GM20431 (cell line): ENCODE data around the gene RNF128.

Experiments
- in situ Hi-C: fragments of 300-500 bp; cut with MseI, MboI; formaldehyde crosslinking; loops from one replicate; pipeline ENCODE4 v1.15.0; 2020; ENCODE audit warnings: low sequenced_read_pairs; ENCODE audit not compliant: unreplicated experiment

Gene RNF128, protein sequence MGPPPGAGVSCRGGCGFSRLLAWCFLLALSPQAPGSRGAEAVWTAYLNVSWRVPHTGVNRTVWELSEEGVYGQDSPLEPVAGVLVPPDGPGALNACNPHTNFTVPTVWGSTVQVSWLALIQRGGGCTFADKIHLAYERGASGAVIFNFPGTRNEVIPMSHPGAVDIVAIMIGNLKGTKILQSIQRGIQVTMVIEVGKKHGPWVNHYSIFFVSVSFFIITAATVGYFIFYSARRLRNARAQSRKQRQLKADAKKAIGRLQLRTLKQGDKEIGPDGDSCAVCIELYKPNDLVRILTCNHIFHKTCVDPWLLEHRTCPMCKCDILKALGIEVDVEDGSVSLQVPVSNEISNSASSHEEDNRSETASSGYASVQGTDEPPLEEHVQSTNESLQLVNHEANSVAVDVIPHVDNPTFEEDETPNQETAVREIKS

DNA sequence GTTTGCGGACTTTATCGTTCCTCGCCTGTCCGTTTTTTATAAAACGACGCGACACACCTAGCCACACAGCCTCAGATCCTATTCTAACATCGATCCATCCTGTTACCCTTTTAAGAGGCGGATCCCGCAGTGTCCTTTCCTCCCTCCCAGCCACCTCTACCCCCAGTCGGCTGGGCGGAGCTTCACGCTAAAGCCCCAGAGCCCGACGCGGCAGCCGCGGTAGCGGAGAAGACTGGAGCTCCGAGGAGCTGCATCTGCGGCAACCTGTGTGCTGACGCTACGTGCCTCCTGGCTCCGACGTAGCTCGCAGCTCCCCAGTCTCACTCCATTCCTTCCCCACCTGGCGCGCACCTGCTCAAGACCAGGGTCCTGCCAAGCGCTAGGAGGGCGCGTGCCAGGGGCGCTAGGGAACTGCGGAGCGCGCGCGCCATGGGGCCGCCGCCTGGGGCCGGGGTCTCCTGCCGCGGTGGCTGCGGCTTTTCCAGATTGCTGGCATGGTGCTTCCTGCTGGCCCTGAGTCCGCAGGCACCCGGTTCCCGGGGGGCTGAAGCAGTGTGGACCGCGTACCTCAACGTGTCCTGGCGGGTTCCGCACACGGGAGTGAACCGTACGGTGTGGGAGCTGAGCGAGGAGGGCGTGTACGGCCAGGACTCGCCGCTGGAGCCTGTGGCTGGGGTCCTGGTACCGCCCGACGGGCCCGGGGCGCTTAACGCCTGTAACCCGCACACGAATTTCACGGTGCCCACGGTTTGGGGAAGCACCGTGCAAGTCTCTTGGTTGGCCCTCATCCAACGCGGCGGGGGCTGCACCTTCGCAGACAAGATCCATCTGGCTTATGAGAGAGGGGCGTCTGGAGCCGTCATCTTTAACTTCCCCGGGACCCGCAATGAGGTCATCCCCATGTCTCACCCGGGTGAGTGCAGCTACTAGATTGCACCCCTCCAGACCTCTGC is at the start of gene RNF128:
RNF128 (plus strand) TSS at position 217 of the 953 bp plus-strand sequence; CDS start at position 430, 213 bp downstream.
- in situ Hi-C loops = no loop called here

- in situ Hi-C loops = no loop called here
Observed at GRCh38 chrX:106680716-106681115, 45.8 kb upstream of the RNF128 start.

DNA sequence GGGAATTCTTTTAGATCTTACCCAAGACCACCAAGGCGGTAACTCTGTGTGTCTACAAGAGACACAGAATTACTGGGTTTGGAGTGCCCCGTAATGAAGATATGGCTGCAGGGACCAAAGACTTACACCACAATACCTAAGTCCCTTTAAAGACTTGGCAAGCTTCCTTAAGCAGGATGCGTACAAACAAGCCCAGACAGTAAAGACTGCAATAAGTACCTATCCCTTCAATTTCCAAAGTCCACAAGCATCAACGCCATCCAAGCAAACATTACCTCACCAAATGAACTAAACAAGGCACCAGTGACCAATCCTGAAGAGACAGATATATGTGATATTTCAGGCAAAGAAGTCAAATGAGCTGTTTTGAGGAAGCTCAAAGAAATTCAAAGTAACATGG is 42.3 kb upstream of the RNF128 start:
- in situ Hi-C loops = no loop called here

- in situ Hi-C loops = no loop called here
Observed at GRCh38 chrX:106692425-106693065, 34.0 kb upstream of the RNF128 start.

- in situ Hi-C loops = no loop called here
Observed at GRCh38 chrX:106696502-106696901, 30.0 kb upstream of the RNF128 start.

- in situ Hi-C loops = no loop called here
Observed at GRCh38 chrX:106698693-106699092, 27.8 kb upstream of the RNF128 start.

DNA sequence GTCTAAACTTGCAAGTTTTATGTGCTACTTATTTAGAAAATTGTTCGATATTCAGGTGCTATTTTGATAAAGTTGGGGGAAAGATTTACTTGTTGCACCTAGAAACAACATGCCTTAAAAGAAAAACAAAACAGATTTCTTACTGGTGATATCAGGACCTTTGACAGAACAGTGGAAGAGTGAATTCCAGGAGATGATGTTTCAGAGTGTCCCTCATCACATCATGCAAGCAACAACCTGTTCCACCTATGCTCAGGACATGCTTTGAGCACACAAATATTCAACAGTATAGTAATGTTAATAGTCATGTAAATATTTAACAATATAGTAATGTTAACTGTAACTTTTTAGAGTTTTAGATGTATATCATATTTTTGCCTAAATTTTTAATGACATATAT is 23.9 kb upstream of the RNF128 start:
- in situ Hi-C loops = no loop called here

DNA sequence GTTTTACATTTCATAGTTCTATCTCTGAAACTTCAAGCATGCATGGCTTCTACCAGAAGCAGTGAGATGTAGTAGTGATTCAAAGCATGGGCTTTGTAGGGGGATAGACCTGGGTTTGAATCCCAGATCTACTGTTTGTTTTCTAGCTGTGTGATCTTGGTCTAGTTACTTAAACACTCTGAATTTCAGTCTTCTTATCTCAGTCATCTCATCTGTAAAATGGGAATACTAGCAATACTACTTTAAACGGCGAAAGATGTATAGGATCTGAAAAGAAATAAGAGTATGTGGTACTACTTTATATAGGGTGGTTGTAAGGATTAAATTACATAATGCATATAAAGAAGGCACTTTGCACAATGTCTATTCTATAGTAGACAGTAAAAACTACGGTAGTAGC is 20.0 kb upstream of the RNF128 start:
- in situ Hi-C loops = no loop called here

GRCh38 chrX:106707771-106708454 is 18.6 kb upstream of the RNF128 start:
- in situ Hi-C loops = no loop called here

- in situ Hi-C loops = no loop called here
Observed at GRCh38 chrX:106710771-106711170, 15.7 kb upstream of the RNF128 start.

DNA sequence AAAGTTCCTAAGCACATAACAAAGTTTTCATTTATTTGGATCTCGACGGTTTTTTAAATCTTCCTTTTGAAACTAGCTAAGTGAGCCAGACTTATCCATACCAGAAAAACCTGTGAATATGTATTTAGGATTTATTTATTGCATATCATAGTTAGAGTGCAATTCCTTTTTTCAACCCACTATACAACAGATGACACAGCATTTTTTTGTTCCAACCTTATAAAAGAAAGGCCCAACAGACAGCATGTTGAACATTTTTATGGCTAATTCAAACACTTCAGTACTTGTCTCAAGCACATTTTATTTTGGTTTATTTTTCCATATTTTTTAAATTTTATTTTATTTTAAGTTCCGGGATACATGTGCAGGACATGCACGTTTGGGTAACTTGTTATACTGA is 15.1 kb upstream of the RNF128 start:
- in situ Hi-C loops = no loop called here

- in situ Hi-C loops = no loop called here
Observed at GRCh38 chrX:106716004-106716403, 10.5 kb upstream of the RNF128 start.

- in situ Hi-C loops = no loop called here
Observed at GRCh38 chrX:106716463-106716862, 10.0 kb upstream of the RNF128 start.

- in situ Hi-C loops = no loop called here
Observed at GRCh38 chrX:106718709-106719108, 7.8 kb upstream of the RNF128 start.

DNA sequence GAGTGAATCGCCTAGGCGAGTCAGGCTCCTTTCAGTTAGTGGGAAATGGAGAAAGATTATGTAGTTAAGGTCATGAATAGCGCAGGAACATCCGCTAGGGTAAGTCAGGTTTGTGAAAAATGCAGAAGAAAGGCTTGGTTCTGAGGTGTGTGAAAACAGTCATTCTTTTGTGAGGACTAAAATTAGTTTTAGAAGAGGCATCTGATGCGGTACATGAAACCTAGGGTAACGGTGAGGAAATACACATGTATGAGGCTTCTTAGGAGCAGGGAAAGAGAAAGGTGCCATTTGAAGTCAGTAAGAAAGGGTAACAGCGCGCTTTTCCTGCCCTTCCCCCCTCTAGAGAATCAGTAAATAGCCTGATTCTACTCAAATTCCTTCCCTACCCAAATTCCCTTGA is 570 bp upstream of the RNF128 start:
- in situ Hi-C loops = no loop called here

DNA sequence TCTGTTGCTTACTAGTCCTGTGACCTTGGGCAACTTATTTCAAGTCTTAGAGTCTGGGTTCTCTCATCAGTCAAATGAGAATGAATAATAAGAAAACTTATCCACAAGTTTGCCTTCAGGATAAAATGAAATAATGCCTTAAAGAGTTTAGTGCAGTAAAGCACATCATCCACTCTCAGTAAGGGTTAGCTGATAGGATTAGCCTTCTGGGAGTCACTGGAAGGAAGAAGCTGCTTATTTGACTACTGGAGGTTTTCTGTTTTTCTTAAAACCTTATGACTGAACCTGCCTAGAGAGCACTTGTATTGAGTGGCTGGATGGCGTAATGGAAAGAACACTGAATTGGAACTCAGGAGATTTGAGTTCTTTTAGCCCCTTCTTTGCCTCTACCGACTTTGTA is 1.8 kb downstream of the RNF128 start:
- in situ Hi-C loops = no loop called here

GRCh38 chrX:106730401-106730800 is 3.9 kb downstream of the RNF128 start:
- in situ Hi-C loops = no loop called here

GRCh38 chrX:106731590-106731989 is 5.1 kb downstream of the RNF128 start:
- in situ Hi-C loops = no loop called here

DNA sequence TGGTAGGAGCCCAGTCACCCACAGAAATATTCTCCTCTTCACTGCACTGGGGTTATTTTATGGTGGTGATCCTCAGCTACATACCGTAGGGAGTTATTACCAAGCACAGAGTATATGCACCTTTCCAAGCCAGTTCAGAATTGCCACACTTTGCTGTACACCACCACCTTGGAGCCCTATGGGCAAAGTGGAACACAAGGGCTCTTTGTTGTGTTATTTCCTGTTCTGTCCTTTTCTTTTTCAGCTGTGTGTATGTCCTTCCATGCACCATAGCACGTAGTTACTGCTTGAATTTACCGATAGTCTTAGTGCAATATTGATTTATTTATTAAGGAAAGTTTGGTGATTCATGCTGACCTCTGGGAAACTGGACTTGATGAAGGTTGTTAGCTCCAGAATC is 8.3 kb downstream of the RNF128 start:
- in situ Hi-C loops = no loop called here

- in situ Hi-C loops = no loop called here
Observed at GRCh38 chrX:106740193-106740780, 13.8 kb downstream of the RNF128 start.
